NCI-H748 treated with DMSO at 0.1 percent for 48 hours (cell line): ENCODE results near the gene NR2E1.

Source experiments
- DNase-seq: peaks from one replicate; lab custom pipeline; 2025; lab: John Stamatoyannopoulos, UW

The NR2E1 gene

GRCh38 chr6:108171291-108171917, 5.6 kb downstream of the NR2E1 start:
- DNase-seq, result no peak

DNA sequence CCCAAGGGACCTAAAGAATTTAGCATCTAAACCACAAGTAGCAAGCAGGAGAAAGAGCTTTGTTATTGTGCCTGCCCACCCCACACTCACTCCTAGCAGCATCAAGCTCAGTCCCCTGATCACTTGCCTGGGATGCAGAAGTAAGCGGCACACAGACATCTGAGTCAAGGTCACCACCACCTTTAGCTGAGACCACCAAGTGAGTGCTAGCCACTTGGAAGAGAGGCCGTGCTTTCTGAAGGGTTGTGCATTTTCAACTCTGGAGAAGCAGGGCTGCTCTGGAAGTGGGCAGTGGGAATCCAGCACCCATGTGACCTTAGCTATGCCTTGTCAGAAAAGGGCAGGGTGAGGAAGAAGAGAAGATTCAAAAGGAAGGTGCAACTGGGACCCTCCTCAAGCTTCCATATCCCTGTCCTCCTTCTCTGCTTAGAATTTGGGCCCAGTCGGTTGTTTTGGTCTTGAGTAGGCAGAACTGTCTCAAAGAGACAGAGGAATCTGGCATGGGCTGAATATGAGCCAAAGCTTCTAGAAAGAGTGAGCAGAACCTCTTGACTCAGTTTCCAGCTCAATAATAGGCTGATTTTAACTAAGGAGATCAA, 6.2 kb downstream of the NR2E1 start:
- DNase-seq, result no peak

DNA sequence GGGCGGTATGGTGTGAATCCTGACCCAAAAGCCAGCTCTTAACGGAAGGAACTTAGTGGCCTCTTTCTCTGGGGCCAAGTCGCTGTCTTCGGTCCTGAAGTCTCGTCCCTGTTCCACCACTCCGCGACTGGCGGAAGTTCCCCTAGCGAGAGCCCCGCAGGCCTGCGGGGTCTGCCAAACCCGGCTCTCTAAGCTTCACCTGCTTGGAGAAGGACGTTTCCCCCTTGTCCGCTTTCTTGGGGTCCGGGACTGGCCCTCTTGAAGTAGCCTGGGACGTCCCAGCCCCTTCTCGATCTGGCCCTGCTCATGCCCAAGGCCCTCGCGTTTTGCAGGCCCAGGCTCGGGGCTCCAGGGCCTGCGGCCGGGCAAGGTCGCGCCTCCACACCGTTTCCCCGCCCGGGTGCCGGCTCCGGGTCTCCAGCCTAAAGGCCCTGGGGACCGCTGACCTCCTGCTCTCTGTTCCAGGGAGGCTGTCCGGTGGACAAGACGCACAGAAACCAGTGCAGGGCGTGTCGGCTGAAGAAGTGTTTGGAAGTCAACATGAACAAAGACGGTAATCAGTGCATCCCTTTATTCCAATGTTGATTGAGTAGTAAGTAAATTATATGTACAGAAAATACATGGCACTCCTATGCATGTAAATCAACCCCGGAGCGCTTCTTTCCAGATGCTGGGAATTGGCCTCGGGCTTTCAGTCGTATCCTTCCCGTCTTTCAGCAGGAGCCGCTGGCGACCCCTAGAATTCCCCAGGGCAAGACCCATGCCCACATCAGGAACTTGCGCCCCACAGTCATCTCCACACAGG, 8.8 kb downstream of the NR2E1 start:
- no peak for DNase-seq

- DNase-seq, result no peak
Observed at GRCh38 chr6:108175176-108175591, 9.4 kb downstream of the NR2E1 start.

DNA sequence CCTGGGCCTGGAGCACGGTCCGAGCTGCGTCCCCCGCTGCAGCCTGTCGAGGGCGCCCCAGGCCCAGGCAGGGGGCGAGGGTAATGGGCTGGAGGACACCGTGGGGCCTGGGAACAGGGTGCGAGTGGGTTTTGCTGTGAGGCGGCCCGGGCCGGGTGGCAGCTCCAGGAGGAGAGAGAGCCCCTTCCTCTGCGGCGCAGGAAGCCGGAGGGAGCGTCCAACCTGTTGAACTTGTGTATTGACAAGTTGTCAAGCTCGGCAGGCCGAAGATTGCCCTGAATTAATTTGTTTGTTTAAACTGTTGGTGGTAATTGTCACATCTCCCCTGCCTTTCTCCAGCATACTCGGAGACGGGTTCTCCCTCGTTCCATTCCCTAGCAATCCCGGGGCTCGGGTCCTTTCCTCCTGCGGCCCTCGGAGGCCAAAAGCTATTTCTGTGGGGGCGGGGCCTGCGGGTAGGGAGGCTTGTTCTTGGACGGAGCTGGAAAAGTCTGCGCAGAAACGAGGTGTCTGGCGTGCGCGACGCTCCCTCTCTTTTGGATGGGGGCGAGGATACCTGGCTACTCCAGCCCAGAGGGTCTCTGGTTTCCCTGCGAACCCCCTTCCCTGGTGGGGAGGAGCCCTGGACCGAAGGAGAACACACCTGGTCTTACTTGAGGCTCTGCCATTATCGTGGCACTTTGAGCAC, 9.9 kb downstream of the NR2E1 start:
- peak; percentile 56 for DNase-seq

DNA sequence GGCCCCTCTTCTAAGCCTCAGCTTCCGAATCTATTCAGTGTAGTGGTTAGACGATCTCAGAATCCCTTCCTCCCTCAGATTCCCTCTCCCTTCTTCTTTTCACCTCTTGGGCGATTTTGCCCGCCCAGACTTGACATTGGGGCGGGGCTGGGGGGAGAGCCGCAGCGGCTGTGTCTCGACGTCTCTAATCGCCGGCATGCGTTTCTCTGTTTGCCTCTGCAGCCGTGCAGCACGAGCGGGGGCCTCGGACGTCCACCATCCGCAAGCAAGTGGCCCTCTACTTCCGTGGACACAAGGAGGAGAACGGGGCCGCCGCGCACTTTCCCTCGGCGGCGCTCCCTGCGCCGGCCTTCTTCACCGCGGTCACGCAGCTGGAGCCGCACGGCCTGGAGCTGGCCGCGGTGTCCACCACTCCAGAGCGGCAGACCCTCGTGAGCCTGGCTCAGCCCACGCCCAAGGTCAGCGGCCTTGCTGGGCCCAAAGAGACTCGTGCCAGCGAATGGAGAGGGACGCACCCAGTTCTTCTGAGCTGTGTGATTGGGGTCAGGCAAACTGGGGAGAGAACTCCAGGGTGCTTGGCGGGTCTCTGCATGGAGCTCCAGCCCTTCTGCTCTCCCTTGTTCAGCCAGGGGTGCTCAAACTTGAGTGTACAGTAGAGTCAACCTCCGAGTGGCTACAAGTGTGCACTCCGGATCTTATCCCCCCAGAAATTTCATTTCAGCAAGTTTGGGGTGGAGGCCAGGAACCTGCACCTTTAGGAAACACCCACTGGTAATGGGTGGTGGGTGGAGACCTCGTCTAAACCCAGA, 10.7 kb downstream of the NR2E1 start:
- no peak for DNase-seq

- no peak for DNase-seq
Observed at GRCh38 chr6:108179741-108180140, 13.9 kb downstream of the NR2E1 start.

GRCh38 chr6:108180266-108180665, 14.4 kb downstream of the NR2E1 start:
- no peak for DNase-seq

DNA sequence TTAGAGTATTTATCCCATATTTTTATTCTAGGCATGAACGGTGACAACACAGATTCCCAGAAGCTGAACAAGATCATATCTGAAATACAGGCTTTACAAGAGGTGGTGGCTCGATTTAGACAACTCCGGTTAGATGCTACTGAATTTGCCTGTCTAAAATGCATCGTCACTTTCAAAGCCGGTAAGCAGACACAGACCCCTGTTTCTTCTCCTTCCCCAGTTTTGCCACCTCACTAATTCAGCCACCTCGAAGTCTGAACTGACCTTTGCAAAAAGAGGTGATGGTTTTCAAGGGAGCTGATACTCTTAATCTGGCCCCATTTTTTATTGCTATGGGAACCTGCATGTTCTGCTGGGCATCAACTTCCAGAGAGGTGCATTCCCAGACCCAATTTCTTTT, 15.0 kb downstream of the NR2E1 start:
- no peak for DNase-seq

GRCh38 chr6:108186226-108186625, 20.4 kb downstream of the NR2E1 start:
- no peak for DNase-seq

DNA sequence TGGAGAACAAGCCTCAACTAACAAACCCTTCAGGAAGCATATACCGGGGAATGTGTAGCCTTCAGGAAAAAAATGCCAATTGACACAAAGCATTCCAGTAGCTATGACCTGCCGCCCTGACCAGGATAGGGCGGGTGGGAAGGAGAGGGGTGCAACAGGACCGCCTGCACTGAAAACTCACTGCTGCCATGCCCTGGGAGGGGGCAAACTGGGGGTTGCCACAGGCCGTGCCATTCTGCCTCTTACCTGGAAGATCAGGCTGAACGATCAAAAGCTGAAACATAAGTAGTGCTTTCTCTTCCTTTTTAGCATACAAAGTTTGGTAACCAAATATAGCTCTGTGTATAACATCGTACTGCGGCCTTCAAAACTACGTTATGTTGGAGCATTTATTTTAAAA, 21.7 kb downstream of the NR2E1 start:
- no peak for DNase-seq

DNA sequence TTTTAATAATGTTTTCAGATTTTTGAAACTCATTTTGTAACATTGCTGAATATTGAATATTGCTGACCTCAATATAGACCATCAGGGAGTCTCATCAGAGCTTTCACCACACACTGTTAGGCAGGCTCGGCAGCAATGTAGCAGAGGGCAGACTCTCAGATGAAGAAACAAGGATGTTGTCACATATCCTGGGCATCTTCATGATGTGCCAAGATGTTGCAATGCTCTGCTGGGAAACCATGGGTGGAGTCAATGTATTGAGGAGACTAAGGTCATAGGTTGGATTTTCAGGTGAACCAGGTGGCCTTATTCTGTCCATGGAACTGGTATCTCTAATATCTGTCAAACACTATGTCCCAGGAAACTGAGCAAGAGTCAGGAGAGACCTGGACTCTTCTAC, 27.3 kb downstream of the NR2E1 start:
- DNase-seq, result no peak

- DNase-seq, result no peak
Observed at GRCh38 chr6:108193835-108194234, 28.0 kb downstream of the NR2E1 start.

DNA sequence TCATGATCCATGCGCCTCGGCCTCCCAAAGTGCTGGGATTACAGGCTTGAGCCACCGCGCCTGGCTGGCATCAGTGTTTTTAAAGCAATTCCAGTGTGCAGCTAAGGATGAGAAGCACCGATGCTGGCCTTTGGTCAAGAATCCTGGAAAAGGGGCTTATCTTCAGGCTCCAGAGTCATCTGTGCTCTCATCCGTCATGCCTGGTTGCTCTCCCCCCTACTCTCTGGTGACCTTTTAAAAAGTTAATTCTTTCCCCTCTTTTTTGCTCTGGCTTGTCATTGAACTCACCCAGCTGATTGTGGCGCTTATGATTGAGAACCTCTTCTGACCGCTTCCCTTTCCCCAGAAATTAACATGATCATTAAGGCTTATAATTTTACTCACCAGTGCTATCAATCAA, 28.7 kb downstream of the NR2E1 start:
- no peak for DNase-seq

- no peak for DNase-seq
Observed at GRCh38 chr6:108195209-108195608, 29.4 kb downstream of the NR2E1 start.

DNA sequence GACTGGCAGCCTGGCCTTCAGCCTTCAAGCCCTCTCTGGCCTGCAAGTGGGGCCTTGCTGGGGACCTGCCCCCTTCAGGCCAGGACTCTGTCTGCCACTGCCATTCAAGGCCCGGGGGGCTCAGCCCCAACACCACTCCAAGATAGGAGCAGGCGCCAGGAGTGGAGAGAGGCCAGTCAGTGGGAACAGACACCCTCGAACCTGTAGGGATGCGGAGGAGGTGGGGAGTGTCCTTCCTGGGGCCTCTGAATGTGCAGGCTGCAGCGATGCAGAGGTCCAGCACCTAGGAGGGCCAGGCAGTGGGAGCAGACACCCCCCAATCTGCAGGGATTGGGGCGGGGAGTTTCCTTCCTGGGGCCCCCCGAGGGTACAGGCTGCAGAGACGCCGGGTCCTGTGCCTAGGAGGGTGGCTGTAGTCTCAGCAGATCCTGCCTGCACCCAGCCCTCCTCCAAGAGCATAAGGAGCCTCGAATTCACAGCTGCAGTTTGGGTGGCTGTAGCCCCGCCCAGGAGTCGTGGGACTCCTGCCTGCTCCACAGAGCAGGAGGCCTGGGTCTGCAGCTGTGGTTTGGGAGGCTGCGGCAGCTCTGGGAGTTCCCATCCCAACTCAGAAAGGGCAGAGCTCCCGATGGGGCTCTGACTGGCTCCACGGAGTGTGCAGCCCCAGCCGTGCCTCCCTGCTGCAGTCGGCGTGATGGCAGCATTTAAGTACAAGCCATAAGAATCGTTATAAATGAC, 33.1 kb downstream of the NR2E1 start:
- no peak for DNase-seq

- no peak for DNase-seq
Observed at GRCh38 chr6:108200186-108200585, 34.4 kb downstream of the NR2E1 start.

DNA sequence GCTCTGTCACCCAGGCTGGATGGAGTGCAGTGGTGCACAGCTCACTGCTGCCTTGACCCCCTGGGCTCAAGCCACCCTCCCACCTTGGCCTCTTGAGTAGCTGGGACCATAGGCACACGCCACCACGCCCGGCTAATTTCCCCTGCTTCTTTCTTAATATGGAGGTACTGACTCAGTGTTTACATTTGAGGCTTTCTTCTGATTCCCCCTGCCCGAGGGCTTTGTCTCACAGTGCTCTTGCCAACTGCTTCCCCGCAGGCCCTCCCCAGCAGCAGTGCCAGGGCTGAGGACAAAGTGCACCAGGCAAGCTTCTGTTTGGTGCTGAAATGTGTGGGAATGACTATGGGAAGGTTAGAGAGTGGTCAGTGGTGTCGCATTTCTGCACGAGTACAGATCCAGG, 34.8 kb downstream of the NR2E1 start:
- no peak for DNase-seq

GRCh38 chr6:108203189-108204112, 37.6 kb downstream of the NR2E1 start:
- DNase-seq, result no peak

GRCh38 chr6:108207013-108207412, 41.2 kb downstream of the NR2E1 start:
- DNase-seq, result no peak
